GM21576 (cell line): ENCODE measurements around the gene PKD2L1.
"Not testable (repeated sequence)": the region's sequence is repeated elsewhere in the genome, so short reads cannot be mapped to it uniquely, and the experiment has no call there.

Experiments
- ATAC-seq: cut with Tn5 transposase; IDR thresholded peaks from one replicate; pipeline ENCODE4 v1.9.1; 2021; ENCODE audit warnings: mild to moderate bottlenecking, moderate library complexity; ENCODE audit not compliant: unreplicated experiment

PKD2L1 gene

DNA sequence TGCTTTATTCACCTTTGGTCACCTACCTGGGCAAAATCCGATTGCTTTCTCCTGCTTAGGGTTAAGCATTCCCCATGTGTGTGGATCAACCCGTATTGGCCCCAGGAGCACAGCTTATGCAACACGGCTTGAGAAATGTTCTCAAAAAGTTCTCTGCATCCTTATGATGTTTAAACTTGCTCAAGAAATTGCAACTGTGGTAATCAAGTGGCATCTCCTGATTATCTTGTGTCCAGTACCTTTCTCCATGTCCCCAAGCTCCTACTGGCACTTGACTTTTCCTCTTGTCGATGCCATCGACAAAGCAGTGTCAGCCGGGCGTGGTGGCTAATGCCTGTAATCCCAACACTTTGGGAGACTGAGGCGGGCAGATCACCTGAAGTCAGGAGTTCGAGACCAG is 4.7 kb upstream of the PKD2L1 start:
- ATAC-seq = no peak

DNA sequence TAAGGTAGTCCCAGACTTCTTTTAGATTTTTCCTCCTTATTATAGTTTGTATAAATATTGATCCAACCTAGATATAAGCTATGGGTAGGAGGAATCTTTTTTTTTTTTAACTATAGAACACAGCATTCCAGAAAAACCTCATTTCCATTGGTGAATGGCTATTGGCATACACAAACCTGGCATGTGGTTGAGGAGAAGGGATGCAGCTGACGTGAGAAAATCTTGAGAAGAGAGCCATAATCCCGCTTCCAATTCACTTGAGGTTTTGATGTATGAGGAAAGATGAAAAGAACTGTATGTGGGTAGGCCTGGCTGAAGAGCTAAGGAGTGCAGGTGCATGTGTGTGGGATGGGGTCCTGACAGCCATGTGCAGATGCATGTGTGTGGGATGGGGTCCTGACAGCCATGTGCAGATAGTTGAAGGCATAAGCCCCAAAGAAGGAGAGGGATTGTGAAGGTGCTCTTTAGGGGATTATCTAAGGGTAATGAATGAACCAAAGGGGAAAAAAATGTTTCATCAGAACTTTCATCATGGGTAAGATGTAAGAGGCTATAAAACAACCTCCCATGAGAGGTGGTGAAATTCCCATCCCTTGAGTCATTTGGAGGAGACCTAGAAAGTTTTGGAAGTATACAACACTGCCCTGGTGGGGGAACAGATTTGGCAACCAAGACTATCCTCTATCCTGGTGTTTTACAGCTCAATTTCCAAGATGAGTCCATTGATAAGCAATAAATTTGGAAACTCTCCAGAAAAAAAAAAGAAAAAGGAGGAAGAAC is 3.8 kb upstream of the PKD2L1 start:
- no peak for ATAC-seq

DNA sequence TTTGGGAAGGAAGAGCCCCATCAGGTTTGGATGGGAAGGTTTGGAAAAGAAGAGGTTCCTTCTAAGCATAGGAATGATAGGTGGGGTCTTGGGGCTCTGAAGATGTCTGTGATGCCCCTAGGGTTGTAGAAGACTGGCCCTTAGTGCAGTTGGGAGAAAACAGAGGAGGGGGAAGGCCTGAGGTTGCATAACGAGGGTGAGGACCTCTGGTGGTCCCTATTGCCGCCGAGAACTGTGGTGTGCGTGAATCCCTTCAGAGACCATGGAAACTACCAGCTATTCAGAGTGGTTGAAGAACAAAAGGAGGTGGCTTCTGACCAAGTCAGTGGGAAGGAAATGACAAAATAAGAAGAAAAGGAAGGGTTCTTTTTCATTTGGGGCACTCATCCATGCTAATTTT is 3.1 kb upstream of the PKD2L1 start:
- no peak for ATAC-seq

DNA sequence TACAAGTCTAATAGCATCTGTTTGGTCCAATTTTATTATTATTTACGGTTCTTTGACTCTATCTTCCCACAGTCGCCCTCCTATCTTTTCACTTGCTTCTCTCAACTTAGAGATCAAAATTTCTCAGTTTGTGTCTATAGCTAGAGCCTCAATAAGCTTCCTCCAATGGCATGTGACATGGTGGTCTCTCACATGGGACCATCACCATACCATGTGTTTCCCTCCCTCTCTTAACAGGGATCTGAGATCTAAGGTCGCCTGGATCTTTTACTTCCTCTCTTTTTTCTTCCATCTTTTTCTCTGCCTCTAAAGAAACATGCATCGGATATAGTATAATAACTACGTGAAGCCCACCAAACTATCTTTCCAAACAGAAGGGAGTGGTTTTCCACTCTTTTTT is 1.8 kb downstream of the PKD2L1 start:
- no peak for ATAC-seq

DNA sequence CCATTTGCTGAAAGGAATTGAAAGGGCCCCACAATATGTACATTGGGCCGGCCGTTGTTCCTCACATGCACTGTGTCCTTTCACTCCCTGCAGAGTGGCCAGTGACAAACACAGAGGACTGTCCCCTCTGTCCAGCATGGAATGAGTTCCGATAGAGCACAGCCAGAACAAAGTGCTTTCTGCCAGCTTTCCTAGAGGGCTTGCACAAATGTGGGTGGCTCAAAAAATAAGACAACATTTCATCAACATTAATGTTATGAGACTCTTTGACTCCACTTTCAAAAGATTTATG is 2.4 kb downstream of the PKD2L1 start:
- no peak for ATAC-seq

DNA sequence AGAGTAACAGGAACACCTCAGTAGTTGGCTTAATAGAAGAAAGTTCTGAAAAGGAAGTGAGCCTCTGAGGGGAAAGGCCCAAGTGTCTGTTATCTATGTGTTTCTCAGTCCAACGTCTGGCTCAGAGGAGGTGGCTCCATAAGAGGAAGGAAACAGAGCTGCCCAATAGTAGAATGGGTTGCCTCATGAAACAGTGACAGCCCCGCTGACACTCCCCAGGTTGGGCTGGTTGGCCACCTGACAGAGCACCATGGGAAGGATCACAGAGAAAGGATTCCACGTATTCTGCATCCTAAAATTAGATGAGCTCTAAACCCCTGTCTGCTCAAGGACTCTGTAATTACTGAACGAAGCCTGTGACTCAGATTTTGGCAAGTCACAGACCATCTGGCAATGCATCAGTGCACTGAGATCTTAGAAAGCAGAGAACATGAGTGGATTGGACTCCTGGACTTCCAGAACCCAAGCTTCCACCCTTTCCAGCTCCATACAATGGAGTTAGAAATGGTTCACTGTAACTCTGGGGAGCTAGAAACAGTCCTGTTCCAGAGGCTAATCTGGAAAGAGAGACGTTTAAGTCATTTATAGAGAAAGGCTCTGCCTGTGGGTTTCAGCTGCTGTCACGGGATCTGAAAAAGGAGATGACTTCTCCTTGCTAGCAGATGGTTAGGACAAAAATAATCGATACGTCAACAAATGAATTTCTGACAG is 2.9 kb downstream of the PKD2L1 start:
- peak; percentile 97 for ATAC-seq

DNA sequence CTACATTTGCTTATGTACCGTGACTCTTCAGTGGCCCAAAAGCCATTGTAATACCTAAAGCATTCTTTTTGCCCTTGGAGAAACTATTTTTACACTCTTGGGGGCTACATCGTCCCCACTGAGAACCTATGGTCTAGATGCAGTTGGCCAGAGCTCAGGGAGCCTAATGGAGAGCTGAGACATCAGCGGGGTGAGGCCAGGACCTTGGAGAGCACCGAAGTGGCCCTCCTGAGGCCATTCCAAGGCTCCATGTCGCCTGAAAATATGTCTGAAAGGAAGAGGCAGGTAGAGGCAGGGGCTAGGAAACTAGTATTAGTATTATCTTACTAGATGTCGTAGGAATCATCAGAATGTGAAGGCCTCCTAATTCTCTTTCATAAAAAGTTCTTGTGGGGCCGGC is 4.9 kb downstream of the PKD2L1 start:
- no peak for ATAC-seq

DNA sequence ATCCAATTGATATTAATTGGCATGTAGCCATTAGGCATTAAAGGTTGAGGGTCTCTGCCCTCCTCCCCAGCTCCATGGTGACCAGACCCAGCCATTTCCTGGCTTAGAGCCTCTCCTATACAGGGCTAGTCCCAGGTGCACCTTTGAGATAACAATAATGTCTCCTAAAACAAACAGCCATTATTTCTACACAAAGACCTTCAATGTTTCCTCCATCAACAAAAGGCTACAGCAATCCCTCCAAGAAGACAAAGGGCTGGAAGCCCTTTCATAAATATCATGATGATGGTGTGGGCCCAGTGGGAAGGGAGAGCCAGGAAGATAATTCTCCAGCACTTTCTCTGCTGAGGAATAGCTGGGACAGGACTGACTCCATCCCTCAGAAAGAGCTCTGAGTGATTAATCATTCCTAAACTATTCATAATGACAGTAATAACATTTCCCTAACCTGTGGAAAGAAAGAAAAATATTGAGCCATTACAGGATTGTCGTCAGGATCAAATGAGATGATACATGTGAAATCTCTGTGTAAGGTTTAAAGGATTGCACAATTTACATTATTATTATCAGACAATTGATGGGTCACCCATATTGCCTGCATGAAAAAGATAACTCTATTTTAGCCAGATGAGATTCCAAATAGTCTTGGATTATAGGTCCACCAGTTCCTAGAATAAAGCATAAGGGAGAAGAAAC is 10.2 kb downstream of the PKD2L1 start:
- ATAC-seq = no peak

DNA sequence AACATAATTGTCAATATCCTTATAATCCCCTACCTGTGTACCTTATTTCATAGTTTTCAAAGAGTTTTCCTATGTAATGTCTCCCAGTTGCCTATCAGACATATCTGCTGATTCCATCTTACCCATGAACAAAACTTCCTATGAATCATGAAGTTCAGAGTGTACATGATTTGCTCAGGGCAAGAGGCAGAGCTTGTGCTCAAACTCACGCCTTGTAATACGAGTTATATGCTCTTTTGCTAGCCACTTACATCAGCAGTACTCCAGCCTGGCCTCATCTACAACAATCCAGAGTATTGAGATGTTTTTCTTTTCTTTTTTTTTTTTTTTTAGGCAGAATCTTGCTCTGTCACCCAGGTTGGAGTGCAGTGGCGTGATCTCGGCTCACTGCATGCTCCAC is 11.8 kb downstream of the PKD2L1 start:
- no peak for ATAC-seq

DNA sequence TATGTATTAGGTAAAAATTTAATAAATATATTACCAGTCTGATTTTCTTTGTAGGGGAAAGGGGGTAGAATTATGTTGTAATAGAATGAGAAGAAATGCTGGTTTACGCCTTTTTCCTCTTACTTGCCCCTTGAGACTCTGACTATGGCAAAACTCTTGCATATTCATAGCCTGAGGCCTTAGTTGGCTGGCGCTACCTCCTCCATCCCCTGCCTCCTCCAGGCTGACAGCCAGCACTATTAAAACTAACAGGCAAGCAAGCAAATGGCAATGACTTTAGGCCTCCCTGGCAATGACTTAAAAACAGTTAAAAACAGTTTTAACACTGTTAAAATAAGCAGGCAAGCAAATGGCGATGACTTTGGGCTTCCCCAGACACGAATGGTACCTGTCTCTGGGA is 14.4 kb downstream of the PKD2L1 start:
- ATAC-seq = no peak

DNA sequence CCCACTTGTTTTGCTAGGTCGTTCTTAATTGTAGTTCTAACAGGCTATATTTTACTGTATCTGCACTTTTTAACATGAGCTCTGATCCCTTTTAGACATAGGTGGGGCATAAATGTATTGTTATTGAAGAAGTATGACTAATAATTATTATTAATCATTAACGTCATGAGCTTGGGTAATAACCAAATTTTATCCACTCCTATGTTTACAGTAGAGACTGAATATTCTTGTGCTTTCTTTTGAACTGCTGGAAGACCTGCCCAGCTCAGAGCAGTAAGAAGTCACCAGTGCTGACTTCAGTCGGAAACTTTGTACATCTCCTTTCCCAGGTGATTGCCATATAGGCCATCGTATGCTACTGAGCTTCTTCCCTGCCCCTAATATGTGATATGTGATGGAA is 18.7 kb downstream of the PKD2L1 start:
- ATAC-seq = no peak

DNA sequence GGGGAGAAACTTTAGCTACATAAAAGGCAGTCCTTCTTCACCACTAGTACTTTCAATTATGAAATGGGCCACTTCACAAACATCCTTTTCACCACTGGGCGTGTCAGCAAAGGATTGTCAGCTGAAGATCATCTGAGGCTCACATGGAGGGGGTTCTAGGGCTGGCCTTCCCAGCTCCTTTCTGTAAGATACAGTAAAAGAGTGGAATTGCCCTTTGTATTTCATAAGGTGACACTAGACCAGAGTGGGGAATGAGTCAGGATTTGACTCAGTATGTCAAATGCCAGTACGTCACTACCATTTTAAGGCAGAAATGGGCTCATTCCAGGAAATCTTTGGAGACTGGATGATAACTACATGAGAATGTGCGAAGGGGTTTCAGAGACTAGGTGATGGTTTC is 22.3 kb downstream of the PKD2L1 start:
- no peak for ATAC-seq

DNA sequence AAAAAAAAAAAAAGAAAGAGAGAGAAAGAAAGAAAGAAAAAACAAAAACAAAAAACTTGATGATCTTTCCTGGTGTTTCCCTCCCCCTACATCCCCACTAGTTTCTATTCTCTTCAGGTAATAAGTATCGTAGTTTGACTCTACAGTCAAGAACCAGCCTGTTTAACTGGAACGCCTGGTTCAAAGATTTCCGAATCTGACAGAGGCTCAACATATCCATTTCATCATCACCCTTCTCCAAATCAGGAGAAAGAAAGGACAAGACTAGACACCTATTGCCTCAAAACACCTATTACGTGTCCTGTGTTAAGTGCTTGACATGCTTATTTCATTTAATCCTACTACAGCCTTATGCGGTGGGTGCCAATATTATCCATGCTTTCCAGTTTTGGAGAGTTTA is 23.2 kb downstream of the PKD2L1 start:
- ATAC-seq = no peak

DNA sequence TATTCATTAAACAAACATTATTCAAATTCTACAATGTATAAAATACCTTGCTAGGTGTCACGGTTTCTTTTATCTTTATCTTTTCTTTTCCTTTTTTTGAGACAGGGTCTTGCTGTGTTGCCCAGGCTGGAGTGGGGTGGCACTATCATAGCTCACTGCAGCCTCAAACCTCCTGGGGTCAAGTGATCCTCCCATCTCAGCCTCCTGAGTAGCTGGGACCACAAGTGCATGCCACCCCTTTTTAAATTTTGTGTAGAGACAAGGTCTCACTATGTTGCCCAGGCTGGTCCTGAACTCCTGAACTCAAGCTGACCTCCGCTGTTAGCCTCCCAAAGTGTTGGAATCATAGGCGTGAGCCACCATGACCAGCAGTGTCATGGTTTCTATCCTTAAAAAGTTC is 25.6 kb downstream of the PKD2L1 start:
- no peak for ATAC-seq

DNA sequence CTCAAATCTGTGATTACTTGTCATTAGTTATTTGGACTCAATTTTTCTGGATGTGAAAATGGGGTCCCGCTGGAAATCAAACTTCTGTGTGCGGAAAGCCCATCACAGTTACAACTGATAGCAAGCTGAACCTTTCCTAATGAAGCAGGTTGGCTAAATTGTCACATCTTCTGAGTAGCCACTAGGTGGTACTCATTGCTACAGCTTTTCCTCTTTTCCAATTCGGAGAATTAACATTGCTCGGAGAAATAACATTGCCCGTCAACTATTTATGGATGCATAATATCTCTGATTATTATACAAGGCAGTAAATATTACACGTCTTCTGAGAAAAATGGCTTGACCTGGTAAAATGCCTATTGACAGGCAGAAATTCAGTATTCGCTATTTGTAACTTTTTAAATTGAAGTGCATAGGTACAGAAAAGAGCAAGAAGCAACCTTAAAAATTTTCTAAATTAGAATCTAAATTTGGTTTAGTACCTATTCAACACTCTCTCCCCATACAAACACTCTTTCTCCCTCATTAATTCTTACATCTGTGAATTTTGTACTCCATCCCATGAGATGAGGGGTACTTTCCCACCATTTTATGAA is 26.2 kb downstream of the PKD2L1 start:
- ATAC-seq = no peak

DNA sequence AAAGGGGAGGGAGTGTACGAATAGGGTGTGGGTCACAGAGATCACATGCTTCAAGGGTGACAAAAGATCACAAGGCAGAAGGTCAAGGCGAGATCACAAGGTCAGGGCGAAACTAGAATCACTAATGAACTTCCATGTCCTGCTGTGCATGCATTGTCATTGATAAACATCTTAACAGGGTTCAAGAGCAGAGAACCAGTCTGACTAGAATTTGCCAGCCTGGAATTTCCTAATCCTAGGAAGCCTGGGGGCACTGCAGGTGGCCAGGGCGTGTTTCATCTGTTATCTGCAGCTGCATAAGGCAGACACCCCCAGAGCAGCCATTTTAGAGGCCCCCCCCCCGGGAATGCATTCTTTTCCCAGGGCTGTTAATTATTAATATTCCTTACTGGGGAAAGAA is 28.9 kb downstream of the PKD2L1 start:
- not testable (repeated sequence) for ATAC-seq

DNA sequence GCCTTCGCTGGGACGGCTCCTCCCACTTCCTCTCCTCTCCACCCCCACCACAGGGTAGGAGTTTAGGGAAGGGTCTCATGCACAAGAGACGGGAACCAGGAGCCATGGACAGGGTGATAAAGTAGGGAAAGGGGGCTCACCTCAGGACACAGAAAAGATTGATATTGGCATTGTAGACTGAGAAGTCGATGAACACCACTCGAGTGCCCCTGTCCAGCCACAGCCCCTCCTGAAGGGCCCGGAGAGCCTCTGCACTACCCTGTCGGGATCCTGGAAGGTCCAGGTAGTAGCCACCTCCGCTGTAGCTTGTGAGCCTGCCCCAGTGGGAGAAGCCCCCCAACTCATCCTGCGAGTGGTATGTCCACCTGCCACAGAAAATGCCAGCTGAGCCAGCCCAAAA is 32.8 kb downstream of the PKD2L1 start:
- ATAC-seq = no peak

DNA sequence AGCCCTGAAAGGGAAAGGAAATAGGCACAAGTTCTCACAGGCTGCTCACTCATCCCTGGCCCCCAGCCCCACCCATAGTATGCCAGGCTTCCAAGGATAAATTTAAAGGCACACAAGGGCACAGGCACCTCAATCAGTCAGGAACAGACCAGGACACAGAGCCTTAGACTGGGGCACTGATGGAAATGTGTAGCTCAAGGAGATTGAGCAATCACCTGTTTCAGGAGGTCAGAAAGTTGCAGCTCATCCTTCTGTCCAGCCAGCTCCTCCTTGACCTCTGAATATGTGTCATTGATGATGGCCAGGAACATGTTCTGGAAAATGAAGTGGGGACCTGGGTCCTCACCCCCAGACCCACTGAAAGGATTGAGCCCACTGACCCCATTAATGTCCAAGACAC is 37.0 kb downstream of the PKD2L1 start:
- ATAC-seq = no peak

DNA sequence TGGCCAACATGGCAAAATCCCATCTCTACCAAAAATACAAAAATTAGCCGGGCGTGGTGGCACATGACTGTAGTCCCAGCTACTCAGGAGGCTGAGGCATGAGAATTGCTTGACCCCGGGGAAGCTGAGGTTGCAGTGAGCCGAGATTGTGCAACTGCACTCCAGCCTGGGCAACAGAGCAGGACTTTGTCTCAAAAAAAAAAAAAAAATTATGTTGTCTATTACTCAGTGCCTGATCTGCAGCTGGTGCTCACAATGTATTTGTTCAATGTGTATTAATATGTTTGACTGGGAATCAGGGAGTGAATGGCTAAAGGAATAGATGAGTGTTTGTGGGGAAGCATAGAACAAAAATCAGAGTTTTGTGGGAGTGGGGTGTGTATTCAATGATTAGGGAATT is 37.7 kb downstream of the PKD2L1 start:
- not testable (repeated sequence) for ATAC-seq

DNA sequence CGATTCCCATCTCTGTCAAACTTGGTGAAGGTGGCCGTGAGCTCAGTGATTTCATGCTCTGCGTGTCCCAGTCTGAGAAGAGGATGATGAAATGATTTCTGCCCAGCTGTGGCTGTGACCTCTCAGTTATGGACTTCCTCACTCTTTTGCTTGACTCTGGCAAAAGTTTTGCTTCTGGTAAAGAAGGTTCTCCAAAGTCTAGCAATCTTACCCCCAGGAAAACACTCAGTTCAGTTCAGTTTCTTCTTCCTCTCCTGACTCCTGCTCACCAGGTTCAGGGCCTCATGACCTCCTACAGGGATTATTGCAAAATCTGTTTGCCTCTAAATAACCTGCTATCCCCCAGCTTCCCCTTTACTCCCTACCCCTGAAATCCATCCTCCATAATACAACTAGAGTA is 38.7 kb downstream of the PKD2L1 start:
- ATAC-seq = no peak

DNA sequence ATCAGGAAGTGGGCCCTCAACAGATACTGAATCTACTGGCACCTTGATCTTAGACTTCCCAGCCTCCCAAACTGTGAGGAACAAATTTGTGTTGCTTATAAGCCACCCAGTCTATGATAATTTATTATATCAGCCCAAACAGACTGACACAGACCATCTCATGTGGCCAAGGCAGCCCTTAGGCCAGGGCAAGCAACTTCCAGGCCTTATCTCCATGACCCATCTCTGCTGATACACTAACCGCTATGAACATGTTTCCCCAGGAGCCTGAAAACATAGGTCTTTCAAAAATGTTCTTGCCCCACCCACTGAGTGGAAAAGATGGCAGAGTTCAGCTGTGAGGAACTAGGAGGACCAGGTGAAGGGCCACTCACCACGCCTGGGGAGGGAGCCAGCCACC is 40.4 kb downstream of the PKD2L1 start:
- ATAC-seq = no peak

DNA sequence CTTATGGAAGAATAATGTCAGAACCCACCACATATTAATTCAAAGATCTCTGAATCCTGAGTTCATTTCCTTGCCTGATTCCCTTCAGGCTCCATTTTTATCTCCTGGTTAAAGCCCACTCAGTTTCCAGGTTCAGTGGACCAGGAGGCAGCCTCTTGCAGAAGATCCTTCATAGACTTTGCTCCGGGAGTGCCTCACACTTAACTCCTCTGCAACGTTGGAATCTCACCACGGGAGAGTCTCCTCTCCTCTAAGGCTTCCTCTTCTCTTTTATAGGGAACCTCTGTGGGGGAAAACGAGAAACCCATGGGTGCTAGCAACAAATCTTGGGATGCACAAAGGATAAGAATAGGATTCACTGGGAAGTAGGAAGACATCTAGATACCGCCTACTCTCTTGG is 41.8 kb downstream of the PKD2L1 start:
- no peak for ATAC-seq
